ENCODE results near the gene RPS27.
A peak's percentile ranks its signal among the peaks of the same experiment; 100 is the strongest.

RPS27 gene

DNA sequence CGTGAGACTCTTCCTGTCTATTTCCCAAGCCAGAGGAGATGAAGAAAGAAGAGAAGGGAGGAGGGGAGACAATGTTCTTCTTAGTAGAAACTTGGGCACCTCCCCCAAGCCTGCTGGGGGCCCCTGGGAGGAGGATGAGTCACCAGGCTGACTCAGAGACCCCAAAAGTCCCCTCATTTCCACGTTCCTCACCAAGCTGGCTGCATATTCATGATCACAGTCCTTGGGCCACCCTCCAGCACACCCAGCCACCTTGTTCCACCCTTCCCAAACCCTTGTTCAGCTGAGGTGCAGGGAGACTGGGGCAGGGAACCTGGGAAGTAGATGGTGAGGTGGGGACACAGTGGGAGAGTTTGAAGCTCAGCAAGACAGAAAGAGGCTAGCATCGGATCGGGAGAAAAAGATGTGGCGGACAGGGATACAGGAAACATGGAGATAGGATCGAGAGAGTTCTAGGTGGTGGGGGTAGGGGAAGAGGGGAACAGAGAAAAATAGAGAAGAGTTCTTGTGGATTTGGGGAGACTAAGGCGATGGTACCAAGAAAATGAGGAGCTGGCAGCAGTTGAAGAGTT is 5.1 kb upstream of the RPS27 start:
- in situ Hi-C loops (cut with MboI; ENCODE audit: low sequenced_read_pairs, unreplicated experiment) = loop anchor here (10.0 kb wide), 2 partner anchors 191 to 311 kb away; partner anchors contain the start of genes ILF2 and NPR1
- TF ChIP-seq, protein P1, sequence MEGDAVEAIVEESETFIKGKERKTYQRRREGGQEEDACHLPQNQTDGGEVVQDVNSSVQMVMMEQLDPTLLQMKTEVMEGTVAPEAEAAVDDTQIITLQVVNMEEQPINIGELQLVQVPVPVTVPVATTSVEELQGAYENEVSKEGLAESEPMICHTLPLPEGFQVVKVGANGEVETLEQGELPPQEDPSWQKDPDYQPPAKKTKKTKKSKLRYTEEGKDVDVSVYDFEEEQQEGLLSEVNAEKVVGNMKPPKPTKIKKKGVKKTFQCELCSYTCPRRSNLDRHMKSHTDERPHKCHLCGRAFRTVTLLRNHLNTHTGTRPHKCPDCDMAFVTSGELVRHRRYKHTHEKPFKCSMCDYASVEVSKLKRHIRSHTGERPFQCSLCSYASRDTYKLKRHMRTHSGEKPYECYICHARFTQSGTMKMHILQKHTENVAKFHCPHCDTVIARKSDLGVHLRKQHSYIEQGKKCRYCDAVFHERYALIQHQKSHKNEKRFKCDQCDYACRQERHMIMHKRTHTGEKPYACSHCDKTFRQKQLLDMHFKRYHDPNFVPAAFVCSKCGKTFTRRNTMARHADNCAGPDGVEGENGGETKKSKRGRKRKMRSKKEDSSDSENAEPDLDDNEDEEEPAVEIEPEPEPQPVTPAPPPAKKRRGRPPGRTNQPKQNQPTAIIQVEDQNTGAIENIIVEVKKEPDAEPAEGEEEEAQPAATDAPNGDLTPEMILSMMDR (IDR thresholded peaks at IDR 0.05; ENCODE audit: borderline replicate concordance, control extremely low read depth, extremely low read depth, insufficient read depth, missing control alignments) = no peak
- DNase-seq (ENCODE audit: low spot score) = no peak

DNA sequence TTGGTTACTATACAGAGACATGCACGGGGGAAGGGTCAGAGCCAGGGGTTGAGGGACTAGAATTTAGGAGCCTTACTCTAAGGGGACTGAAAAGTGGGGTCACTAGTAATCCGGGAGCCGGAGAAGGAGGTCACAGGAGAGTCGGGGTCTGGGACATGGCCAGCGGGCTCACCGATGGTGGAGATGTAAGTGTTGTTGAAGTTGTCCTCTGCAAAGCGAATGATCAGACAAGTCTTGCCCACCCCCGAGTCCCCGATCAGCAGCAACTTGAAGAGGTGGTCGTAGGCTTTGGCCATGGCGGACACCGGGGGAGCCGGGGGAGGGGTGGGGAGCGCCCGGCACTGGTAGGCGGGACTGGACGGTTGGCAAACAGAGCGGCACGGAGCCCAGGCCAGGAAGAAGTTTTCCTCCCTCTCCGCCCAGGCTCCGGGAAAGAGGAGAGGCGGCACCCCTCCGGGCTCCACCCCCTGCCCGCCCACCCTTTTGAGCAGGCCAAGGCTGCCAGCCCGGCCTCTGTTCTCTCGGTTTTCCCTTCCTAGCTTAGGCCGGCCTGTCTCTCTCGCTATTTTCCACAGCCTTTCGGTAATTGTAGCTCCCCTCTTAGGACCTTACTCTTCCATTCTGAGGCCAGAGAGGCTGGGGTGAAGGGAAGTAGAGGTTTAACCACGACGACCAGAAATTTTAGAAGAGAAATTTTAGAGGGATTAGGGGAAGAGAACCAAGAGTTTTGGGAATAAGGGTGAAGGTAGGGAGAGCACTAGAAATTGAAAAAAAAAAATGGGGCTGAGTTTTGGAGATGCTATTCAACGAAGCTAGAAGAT is 4.4 kb upstream of the RPS27 start, which contains the start of gene RAB13:
Gene RAB13, minus strand, starts transcription at position 399 of the 821 bp plus-strand sequence. Its CDS starts 103 bp downstream, at position 296.
- in situ Hi-C loops (cut with MboI; ENCODE audit: low sequenced_read_pairs, unreplicated experiment) = loop anchor here (10.0 kb wide), 2 partner anchors 191 to 311 kb away; partner anchors contain the start of genes ILF2 and NPR1
- peak; percentile 57 for DNase-seq (ENCODE audit: low spot score)
- TF ChIP-seq, protein P1 (IDR thresholded peaks at IDR 0.05; ENCODE audit: borderline replicate concordance, control extremely low read depth, extremely low read depth, insufficient read depth, missing control alignments) = no peak

- TF ChIP-seq, protein P1 (IDR thresholded peaks at IDR 0.05; ENCODE audit: borderline replicate concordance, control extremely low read depth, extremely low read depth, insufficient read depth, missing control alignments) = no peak
- in situ Hi-C loops (cut with MboI; ENCODE audit: low sequenced_read_pairs, unreplicated experiment) = loop anchor here (10.0 kb wide), 2 partner anchors 193 to 313 kb away; partner anchors contain the start of genes ILF2 and NPR1
- no peak for DNase-seq (ENCODE audit: low spot score)
Observed at GRCh38 chr1:153987621-153988020, 2.9 kb upstream of the RPS27 start.

- TF ChIP-seq, protein P1 (IDR thresholded peaks at IDR 0.05; ENCODE audit: borderline replicate concordance, control extremely low read depth, extremely low read depth, insufficient read depth, missing control alignments) = no peak
- in situ Hi-C loops (cut with MboI; ENCODE audit: low sequenced_read_pairs, unreplicated experiment) = no loop called here
- DNase-seq (ENCODE audit: low spot score) = no peak
Observed at GRCh38 chr1:153991151-153991630, 629 bp downstream of the RPS27 start.

DNA sequence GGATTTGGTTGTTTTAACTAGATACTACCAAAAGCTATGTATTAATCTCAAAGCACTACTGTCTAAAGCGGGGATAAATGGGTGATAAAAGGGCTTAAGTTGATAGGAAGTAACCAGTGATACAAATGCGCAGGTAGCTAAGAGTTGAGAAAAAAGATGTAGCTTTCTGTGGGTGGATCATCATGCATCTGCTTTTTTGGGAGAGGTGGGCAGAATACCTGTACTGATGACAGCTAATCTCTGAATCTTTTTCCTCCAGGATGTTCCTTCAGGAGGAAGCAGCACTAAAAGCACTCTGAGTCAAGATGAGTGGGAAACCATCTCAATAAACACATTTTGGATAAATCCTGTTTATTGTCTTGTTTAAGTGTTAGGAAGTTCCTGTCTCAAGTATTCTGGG is 1.2 kb downstream of the RPS27 start:
- in situ Hi-C loops (cut with MboI; ENCODE audit: low sequenced_read_pairs, unreplicated experiment) = no loop called here
- TF ChIP-seq, protein P1 (IDR thresholded peaks at IDR 0.05; ENCODE audit: borderline replicate concordance, control extremely low read depth, extremely low read depth, insufficient read depth, missing control alignments) = no peak

GRCh38 chr1:153995202-153995601 is 4.6 kb downstream of the RPS27 start:
- TF ChIP-seq, protein P1 (IDR thresholded peaks at IDR 0.05; ENCODE audit: borderline replicate concordance, control extremely low read depth, extremely low read depth, insufficient read depth, missing control alignments) = no peak
- no peak for DNase-seq (ENCODE audit: low spot score)
- in situ Hi-C loops (cut with MboI; ENCODE audit: low sequenced_read_pairs, unreplicated experiment) = no loop called here

More for the DNA sequence above, 1.2 kb downstream of the RPS27 start:
- DNase-seq (ENCODE audit: low spot score) = no peak

Measured in GM13976 (cell line).